ENCODE results near the gene ANXA11. TPM values are rescaled to one million over a fixed set of nuclear protein-coding genes. Genes with fewer than 3 reads are reported as not detected.
A peak's percentile ranks its signal among the peaks of the same experiment; 100 is the strongest.

ANXA11 gene
- total RNA-seq, 1 experiment from 2014 or later: 66.1 TPM

DNA sequence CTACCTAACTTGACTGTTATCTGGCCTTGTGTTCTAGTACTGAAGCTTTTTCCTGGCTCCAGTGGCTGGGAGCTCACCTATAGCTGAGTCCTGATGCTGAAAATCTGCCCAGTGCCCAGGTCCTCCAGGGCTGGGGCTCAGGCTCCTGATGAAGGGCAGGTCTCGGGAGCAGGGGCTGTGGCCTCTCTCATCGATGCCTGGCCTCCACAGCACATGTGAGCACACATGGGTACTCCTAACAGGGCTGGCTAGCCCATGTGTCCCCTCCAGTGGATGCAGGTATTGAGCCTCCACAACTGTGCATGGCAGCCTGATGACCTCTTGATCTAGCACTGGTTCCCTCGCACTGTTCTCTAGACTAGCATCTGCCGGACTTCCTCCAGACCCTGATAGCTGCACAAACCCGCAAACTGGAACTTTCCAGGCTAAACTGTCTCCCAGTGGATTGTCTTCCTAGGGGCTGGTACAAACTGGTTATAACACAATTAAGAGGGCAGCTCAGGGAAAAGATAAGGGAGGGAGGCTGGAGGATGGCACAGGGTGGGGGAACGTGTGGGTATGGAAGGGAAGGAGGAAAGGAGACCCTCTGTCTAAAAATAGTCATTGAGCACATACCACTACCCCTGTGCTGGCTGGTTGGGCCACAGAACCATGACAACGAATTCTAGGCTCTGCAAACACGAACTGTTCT, 37.7 kb downstream of the ANXA11 start:
- no peak for DNase-seq (ENCODE audit: extremely low read depth, low read depth)

DNA sequence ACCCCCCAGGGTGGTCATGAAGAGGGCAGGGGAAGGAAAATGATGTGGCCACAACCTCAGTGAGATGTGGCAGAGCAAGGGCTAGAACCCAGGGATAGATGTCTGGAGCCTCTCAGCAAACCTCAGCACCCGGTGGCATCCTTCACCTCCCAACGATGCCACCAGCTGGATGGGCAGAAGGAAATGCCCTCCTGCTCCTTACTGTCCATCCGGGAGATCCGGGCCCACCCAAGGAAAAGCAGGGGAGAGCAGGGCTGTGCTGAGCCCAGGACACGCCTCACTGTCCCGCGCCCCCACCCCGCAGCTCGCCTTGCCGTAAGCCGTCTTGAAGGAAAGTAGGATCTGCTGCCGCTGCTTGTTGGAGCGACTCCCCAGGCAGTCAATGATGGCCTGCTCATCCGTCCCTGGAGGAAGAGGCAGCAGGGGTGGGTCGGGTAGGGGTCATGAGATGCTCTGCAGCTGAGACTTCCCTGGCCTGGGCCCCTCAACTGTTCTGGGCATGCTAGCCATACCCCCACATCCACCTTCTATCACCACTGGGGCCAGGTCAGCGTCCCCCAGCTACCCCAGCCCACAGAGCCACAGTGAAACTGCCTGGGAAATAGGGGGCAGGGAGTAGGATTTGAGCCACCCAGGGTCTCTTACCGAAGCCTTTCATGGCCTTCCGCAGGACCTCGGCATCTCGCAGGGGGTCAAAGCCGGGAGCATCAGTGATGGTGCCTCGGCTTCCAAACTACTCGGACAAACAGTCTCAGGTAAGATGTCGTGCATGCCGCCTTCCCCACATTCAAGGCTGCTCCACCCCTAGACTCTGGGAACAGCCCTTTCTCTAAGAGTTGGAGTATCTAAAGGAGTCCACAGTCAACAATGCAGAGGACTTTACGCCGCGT, 38.5 kb downstream of the ANXA11 start:
- DNase-seq (ENCODE audit: extremely low read depth, low read depth): no peak

DNA sequence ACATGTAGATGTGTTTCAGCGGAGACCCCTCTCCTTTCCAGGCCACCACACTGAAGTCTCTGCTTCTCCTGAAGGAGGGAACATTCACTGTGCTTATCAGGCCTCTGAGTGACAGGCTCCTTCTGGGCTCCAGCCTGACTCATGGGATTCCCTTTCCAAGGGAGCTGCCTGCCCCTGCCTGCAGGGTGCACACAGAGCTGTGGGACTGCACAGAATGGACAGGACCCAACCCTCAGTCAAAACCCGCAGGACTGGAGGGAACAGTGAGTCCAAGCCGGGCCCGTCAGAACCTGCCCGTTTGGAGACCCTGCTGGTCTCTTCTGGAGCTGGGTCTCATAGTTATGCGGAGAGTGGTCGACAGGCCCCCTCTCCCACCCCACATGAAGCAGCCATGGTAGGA, 40.2 kb downstream of the ANXA11 start:
- DNase-seq (ENCODE audit: extremely low read depth, low read depth): no peak

DNA sequence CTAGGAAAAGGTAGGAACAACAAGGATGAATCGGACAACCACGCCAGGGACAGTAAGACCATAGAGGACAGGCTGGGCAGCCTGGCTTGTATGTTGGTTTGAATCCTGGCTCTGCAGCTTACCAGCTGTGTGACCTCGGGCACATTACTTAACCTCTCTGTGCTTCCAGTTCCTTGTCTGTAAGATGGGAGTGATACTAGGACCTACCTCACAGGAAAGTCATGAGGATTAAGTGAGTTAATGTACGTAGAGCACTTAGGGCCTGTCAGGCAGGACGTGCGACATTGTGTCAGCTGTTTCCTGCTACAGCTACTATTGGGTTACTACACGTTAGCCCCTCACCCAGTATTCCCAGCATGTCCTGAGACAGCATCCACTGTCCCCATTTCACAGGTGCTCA, 40.7 kb downstream of the ANXA11 start:
- no peak for DNase-seq (ENCODE audit: extremely low read depth, low read depth)

DNA sequence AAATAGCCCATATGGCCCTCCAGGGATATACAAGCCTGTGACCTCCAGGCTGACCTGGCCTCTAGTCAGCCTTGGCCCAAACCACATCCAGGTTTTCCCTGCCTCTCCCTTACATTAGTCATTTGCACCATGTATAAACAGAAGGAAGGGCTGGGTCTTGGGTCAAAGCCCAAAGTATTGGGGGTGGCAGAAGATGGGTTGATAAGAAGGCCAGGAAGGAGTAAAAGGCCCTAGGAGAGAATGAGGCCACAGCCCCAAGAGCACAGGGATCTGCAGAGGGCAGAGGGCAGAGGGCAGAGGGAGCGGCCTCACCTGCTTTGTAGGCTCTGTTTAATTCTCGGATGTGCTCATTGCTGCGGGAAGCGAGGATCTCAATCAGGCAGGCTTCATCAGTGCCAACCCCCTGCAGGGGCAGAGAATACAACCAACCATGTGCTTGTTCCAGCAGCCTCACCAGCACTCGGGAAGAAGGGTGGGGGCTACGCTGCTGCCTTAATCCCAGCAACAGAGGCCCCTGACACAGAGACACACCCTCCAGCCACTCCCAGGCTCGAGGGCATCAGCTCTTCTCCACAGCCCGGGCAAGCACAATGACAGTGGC, 41.5 kb downstream of the ANXA11 start:
- no peak for DNase-seq (ENCODE audit: extremely low read depth, low read depth)

DNA sequence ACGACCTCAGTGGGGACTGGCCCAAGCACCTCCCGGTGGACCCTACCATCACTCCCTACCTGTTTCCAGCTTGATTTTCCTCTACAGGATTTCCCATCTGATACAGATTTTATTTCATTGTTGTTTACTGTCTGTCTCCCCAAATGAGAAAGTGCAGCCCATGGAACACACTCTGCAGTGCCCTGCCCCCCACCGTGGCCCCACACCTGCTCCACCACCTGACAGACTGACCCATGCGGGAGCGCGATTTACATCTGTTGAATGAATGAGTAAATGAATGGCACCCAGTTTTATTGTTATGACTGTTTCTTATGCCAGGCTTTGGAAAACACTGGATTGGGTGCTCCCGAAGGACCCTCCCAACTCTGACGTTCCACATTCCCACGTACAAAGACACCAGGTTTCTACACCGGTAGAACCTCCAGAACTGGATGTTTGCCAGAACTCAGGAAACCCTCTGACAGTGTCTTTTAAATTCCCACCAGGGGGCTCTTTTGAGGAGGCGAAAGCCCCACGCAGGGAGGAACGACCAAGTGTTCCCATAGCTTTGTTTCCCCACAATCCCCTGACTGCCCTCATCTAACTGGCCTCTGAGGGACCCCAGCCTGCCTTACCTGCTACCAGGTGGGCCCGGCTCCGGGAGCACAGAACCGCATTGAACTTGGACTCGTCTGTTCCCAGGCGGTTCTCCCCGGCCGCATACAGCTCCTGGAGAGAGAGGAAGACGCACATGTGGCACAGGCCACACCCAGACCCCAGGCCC, 43.8 kb downstream of the ANXA11 start:
- DNase-seq (ENCODE audit: extremely low read depth, low read depth): no peak

DNA sequence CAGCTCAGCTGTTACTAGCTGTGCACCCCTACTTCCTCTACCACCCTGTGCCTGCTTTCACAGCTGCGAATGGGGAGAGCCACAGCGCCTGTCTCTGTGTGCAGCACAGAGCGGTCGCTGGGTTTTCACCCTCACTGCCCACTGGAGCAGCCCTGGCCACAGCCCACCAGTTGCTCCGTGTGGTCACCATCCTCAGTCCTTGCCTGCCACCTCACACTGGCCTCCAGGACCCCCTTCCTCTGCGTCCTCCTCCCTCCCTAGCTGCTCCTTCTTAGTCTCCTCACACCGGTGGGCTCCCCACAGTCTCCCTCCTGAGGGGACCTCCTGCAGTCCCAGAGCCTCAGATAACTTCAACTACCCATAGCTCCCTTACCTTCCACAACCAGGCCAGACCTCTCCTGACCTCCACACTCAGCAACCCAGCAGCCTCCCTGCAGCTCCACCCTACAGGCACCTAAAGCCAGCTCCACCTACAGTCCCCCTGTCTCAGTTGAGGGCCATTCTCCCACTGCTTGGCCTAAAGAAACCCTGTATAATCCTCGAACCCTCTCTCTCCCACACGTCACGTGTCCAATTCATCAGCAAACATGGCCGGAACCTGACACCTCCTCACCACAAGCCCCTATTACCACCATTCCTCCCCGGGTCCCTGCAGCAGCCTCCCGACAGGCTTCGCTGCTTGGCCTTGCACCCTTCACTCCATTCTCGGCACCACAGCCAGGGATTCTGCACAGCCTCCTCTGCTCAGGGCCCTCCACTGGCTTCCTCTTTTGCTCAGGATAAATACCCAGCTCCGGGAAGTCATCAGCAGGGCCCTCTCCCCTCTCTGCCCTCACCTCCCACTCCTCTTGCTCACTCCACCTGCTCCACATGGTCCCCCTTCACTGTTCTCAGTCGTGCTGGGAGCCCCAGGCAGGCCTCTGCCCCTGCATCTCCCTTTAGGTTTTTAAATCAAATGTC, 44.7 kb downstream of the ANXA11 start:
- DNase-seq (ENCODE audit: extremely low read depth, low read depth): no peak

DNA sequence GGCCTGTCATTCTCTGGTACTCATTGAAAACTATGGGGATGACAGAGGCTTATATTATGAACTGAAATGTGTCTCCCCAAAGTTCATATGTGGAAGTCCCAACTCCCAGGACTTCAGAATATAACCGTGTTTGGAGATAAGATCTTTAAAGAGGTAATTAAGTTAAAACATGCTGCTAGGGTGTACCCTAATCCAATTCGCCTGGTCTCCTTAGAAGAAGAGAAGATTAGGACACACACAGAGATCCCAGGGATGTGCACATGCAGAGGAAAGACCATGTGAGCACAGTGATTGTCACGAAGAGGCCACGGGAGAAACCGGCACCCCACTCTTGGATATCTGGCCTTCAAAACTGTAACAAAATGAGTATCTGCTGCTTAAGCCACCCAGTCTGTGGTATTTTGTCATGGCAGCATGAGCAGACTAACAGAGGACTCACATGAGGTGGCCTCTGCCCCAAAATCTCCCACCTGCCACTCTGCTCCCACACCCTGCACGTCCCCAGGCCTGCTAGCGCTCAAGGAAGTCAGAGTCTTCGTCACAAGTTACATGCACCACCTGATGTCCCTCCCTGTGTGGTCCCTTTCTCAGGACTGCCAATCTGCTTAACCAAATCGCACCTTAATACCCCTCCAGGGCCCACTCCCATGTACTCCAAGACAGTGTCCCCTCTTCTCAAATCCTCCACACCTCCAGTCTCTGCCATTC, 46.0 kb downstream of the ANXA11 start:
- DNase-seq (ENCODE audit: extremely low read depth, low read depth): no peak

DNA sequence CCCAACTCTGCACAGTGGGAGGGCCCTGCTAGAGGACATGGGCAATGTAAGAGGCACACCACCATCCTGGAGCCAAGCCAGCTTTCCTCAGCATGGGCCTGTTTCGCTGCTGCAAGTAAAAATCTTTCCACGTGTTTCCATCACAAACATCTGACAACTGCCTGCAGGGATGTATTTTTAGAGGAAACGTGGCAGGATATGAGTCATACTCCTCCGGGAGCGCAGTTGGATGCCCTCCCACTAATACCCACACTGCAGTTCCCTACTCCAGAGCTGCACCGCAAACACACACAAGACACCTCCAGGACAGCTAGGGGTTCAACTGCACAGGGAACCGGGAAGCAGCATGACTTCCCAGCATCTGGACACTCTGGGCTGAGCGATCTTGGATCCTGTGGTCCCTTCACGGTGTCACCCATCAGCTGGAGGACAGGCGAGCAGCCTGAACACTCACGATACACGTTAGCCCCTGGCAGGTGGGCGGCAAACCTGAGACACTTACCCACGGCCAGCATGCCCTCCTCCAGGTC, 46.7 kb downstream of the ANXA11 start:
- peak; percentile 72 for DNase-seq (ENCODE audit: extremely low read depth, low read depth)

DNA sequence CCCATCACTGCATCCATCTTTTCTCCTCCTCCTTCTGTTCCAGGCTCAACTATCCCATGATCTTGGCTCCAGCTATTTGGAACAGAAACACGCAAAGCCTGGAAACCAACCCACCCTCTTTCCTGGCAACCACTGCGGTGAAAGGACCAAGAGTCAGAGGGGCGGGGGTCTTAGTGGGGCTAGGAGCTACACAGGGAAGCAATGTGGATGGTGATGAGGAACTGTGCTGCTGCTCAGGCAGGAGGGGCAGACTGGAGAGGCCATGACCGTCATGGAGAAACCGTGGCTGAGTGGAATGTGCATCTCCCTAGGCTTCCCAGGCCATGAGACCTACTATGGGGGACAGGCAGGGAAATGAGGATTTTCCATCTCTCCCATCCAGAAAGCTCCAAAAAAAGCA, 47.2 kb downstream of the ANXA11 start:
- no peak for DNase-seq (ENCODE audit: extremely low read depth, low read depth)

DNA sequence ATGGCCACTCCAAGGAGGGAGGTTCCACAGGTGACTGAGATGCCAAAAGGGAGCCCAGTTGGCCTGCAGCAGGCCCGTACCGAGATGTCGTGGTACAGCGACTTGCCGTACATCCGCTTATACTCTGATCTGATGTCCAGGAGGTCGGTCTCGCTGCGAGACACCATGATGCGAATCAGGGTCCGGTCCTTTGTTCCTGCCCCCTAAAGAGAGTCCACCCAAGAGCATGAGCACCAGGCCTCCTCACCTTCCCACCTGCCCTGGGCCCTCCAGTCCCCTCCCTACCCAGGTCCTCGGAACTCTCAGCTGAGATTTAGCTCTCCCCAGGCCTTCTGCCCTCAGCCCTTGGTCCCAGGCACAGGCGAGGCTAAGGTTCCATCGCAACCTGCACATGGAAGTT, 47.8 kb downstream of the ANXA11 start:
- DNase-seq (ENCODE audit: extremely low read depth, low read depth): no peak

DNA sequence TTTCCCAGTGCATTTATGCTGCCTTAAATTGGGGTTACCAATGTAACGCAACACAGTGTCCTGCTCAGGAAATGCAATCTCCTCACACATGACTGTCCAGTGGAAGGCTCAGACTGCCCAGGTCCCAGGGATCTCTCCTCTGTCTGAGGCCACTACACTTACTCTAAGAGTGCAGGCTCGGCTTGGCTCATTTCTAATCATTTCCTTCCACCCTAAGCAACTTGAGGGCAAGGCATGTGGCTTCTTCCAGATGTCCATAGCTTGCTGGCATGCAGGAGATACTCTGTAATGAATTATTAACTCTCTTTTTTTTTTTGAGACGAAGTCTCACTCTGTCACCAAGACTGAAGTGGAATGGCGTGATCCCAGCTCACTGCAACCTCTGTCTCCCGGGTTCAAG, 49.1 kb downstream of the ANXA11 start:
- DNase-seq (ENCODE audit: extremely low read depth, low read depth): no peak

DNA sequence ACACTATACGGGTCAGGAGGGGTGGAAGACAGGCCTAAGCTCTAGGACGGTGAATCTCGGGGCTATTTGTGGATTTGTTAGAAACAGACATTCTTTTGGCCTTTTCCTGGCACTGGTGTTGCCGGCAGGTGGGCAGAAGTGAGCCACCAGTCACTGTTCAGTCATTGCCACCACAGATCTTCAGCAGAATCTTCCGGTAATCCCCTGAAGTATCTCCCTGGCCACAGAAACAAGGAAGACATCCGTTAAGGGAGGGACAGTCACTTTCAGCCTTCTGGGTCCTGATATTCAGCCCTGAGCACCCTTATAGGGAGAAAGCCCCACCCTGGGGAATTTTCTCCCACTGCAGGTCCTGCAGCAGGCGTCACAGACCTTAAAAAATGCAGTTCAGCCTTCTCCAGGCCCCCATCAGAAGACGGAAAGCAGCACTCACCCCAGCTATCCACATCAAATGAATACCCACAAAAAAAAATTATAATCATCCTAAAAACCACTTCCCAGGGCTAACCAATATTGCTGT, 49.6 kb downstream of the ANXA11 start:
- DNase-seq (ENCODE audit: extremely low read depth, low read depth): no peak

DNA sequence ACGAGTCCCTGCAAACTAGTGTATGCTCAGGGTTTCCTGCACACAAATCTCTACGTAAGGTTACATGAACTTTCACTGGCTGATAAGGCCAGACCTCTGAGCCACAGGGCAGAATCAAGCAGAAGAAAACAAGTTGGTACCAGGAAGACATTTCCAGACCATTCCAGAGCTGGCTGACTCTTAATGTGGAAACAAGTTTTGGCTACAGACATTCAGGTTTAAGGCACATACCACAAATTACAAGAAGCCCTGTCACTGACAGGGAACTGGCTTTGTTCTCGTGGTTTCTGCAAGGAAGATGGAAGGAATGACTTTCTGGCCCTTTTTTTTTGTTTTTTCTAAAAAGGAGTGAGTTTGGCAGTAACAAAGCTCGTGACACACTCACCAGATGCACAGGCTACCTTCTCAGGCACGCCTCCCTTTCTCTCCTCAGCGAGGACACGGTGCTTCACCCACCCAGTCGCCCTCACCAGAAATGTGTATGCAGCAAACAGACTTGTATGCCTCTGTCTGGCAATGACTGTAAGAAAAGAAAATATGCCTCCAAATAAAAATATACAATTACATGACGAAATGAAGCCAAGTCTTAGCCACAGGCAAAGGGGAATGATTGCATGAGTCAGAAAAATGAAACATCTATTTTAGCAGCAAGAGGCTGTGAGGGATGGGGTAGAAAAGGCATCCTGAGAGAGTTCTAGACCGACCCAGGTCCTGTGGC, 50.2 kb downstream of the ANXA11 start:
- no peak for DNase-seq (ENCODE audit: extremely low read depth, low read depth)

DNA sequence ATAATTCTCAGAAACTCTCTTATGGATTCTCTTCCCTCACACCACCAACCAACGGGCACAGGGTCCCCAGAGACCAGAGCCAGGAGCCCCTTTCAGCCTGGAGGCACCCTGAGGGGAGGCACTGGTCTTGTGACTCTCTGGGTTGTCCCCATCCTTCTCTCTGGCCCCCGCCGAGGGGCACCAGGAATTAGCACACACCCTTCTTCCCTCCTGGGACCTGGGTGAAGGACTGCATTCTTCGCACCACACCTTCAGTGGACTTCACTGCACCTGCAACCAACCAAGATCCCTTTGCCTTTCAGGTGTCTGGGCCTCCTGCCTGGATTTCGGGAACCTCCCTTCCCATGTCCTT, 50.7 kb downstream of the ANXA11 start:
- DNase-seq (ENCODE audit: extremely low read depth, low read depth): no peak

DNA sequence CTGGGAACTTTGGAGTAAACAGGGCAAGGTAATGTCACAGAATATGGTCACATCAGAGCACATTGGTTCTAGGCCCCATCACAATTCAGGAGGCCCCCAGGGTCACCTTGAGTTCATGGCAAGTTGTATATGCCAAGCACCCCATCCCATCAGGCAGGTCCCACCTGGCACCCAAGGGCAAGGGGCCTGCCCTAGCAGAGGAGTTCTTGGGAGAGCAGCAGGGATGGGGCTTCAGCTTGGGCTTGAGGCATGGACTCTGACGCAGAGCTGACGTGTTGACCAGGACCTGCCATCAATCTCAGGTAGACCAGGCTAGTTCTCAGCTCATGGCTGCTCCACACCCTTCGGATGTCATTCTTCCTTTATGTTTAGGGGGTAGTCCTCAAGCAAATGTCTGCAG, 51.9 kb downstream of the ANXA11 start:
- no peak for DNase-seq (ENCODE audit: extremely low read depth, low read depth)

DNA sequence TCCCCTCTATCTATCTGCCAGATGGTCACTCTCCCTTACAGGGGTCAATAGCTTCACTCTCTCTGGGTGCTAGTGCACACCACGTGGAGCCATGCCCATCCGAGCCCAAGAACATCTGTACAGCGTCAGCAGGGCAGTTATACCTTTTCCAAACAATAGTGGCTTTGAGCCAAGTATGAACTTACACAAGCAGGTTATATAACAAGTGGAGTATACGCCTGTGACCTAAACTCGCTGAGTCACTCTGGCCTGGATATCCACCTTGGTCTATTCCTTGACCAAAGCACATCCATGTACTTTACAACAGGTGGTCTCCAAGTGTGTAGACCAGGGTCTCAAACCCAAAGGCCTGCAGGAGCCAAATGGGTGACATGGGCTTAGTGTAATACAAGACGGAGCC, 52.5 kb downstream of the ANXA11 start:
- DNase-seq (ENCODE audit: extremely low read depth, low read depth): no peak

DNA sequence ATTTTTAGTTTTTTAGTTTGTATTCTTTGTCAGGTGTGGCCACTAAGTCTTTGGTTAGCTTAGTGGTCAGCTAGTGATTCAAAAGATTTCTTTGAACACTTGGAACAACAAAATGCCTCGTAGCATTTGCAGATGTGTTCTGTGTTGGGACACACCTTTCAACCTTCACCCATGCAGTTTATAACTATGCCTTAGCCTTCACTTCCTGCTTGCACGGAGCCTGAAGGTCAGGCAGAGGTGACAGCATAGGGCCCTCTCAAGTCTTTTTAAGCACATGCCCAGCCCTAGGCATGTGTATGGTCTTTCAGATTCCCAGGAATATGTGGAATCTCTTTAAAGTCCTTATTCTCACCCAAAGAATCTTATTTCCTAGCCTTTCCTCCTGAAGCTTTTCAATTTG, 55.2 kb downstream of the ANXA11 start:
- no peak for DNase-seq (ENCODE audit: extremely low read depth, low read depth)
